Kidney (tissue), 14 donors: Measurements from ENCODE around the gene TTC16. TPM values are rescaled to one million over a fixed set of nuclear protein-coding genes. Genes with fewer than 3 reads are reported as not detected.

ENCODE experiments used
- DNase-seq, 5 donors: peaks; one replicate each; pipeline ENCODE4 v3.0.0-alpha.2; 2013 to 2020
- FAIRE-seq: peaks from 2 replicates; lab custom pipeline; 2012; peaks lifted over from hg19 to GRCh38; lab: Jason Lieb, UNC
- H3K27ac ChIP-seq, 2 donors: one replicate each; pipeline ENCODE4 v1.7.0; 2013; ENCODE audit warnings: low read depth in 2 of 2, low read length in 2 of 2, inconsistent platforms in 1 of 2
- H3K27me3 ChIP-seq: one replicate; pipeline ENCODE4 v1.7.1; 2013; ENCODE audit warnings: low read length, inconsistent platforms; ENCODE audit not compliant: control insufficient read depth, insufficient read depth
- H3K36me3 ChIP-seq, 3 donors: one replicate each; pipeline versions ENCODE4 v1.7.0 to v1.7.1; 2013; ENCODE audit warnings: low read length in 3 of 3, control low read depth in 1 of 3, inconsistent platforms in 1 of 3; ENCODE audit not compliant: insufficient read depth in 3 of 3, control insufficient read depth in 2 of 3
- H3K4me1 ChIP-seq, 3 donors: one replicate each; pipeline versions ENCODE4 v1.7.0 to v1.7.1; 2013; ENCODE audit warnings: low read length in 3 of 3, inconsistent platforms in 1 of 3, low read depth in 1 of 3; ENCODE audit not compliant: control insufficient read depth in 2 of 3, insufficient read depth in 2 of 3
- H3K4me3 ChIP-seq, 3 donors: one replicate each; pipeline versions ENCODE4 v1.7.0 to v1.8.1; 2013; ENCODE audit warnings: low read length in 3 of 3, control low read depth in 1 of 3, inconsistent platforms in 1 of 3
- H3K9ac ChIP-seq, 3 donors: one replicate each; pipeline versions ENCODE4 v1.7.0 to v1.7.1; 2013; ENCODE audit warnings: low read length in 3 of 3, control low read depth in 1 of 3, inconsistent platforms in 1 of 3
- H3K9me3 ChIP-seq, 3 donors: one replicate each; pipeline versions ENCODE4 v1.7.0 to v1.7.1; 2013; ENCODE audit warnings: low read length in 3 of 3, control low read depth in 1 of 3, inconsistent platforms in 1 of 3; ENCODE audit not compliant: control insufficient read depth in 2 of 3, insufficient read depth in 1 of 3
- CTCF ChIP-seq: IDR thresholded peaks from 3 replicates; pipeline ENCODE4 v1.5.1; 2012; ENCODE audit warnings: mild to moderate bottlenecking, moderate library complexity, borderline replicate concordance; ENCODE audit not compliant: insufficient read depth; ENCODE audit errors: extremely low read depth
- intact Hi-C: fragments of 100-400 bp; cut with DNase I; formaldehyde crosslinking; loops from one replicate; pipeline ENCODE4 v1.11.1; 2022
- polyA plus RNA-seq: library from polyadenylated mRNA; stranded (reverse); fragments of 350-450 nt; fragmentation: Illumina TruSeq; extraction: RNeasy Lipid Tissue Mini Kit (QIAGEN cat#74804); gene quantifications from one replicate; pipeline ENCODE4 v1.2.3, GENCODE V29; 2014; ENCODE audit warnings: low read depth, low replicate concordance; ENCODE audit not compliant: insufficient read depth
- total RNA-seq: library from RNA; stranded (reverse); fragmentation: NEBNext Ultra II Directional; extraction: Animal tissue kit (Norgen Biotek cat#: 25700); gene quantifications from one replicate; pipeline ENCODE4 v1.2.1, GENCODE V29; 2021
- donor health status: control.
- donor health status: control.
- donor health status: control.
- donor health status: control.
- donor health status: control.
- donor health status: DM: yes; HTN: yes; CAD: no.
- donor health status: Normal renal cell carcinoma (clear cell type).

The TTC16 gene
- total and polyA plus RNA-seq, 2 donors from 2014 or later, result 0.32 to 0.72 TPM

GRCh38 chr9:127680846-127681245 lies 35.0 kb upstream of the TTC16 start:
- H3K4me1 ChIP-seq, result no peaks in the 10 kb centered on the region
- H3K27me3 ChIP-seq, result no peaks in the 10 kb centered on the region
- H3K4me3 ChIP-seq, result no peak overlapping the region
- H3K9ac ChIP-seq, result no peak overlapping the region
- no peak overlapping the region for H3K27ac ChIP-seq
- H3K36me3 ChIP-seq, result peaks cover 0 to 22% (median 14%) of the 10 kb centered on the region in 3 donors
- no peak for FAIRE-seq
- no peak for TF ChIP-seq CTCF
- DNase-seq, result no peak
- no peaks in the 10 kb centered on the region for H3K9me3 ChIP-seq
- intact Hi-C loops, result no loop called here

- peaks cover 0 to 22% (median 14%) of the 10 kb centered on the region in 3 donors for H3K36me3 ChIP-seq
- intact Hi-C loops, result no loop called here
These were observed 33.3 kb upstream of the TTC16 start for GRCh38 chr9:127682351-127683136.

GRCh38 chr9:127683723-127684122 lies 32.2 kb upstream of the TTC16 start:
- Histone ChIP-seq H3K4me1 (no peaks in the 10 kb centered on the region), H3K27me3 (no peaks in the 10 kb centered on the region), H3K9me3 (no peaks in the 10 kb centered on the region), H3K27ac (no peak overlapping the region), H3K4me3 (no peak overlapping the region), H3K9ac (no peak overlapping the region), H3K36me3 (peaks cover 0 to 22% (median 12%) of the 10 kb centered on the region in 3 donors)
- FAIRE-seq (no peak), DNase-seq (no peak)
- TF ChIP-seq CTCF, result no peak
- intact Hi-C loops, result no loop called here

More at GRCh38 chr9:127682351-127683136, 33.3 kb upstream of the TTC16 start:
- Histone ChIP-seq H3K4me1 (no peaks in the 10 kb centered on the region), H3K9me3 (no peaks in the 10 kb centered on the region), H3K27ac (no peak overlapping the region), H3K27me3 (no peaks in the 10 kb centered on the region), H3K4me3 (no peak overlapping the region), H3K9ac (no peak overlapping the region)
- no peak for FAIRE-seq
- TF ChIP-seq CTCF, result no peak
- no peak for DNase-seq
